Ecto neural progenitor cell (in vitro differentiated cells): ENCODE results near the gene PGLYRP1.

Experiments used
- DNase-seq: peaks from one replicate; pipeline ENCODE4 v3.0.0-alpha.2; 2018; ENCODE audit warnings: low spot score

Gene PGLYRP1

GRCh38 chr19:46000491-46001246, 22.2 kb downstream of the PGLYRP1 start:
- peak; percentile 73 for DNase-seq

DNA sequence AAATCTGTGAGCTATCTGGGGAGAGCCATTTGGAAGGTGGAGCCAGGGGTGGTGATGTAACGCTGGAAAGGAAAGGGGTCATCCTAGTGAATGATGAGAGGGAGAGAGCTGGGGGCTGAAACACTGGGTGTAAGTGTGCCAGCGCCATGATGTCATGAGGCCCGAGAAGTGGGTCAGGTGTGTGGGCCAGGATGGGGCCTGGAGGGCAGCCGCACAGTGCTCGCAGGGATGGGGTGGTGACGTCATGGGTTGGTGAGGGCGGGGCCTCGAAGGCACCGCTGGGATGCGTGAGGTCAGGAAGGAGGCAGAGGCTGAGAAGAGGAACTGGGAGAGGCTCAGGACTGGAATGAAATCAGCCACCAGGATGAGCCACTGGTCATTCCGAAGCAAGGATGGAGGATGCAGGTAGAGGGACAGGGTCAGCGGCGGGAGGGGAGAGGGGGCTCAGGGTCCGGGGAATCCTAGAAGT, 23.2 kb downstream of the PGLYRP1 start:
- peak; percentile 73 for DNase-seq

DNA sequence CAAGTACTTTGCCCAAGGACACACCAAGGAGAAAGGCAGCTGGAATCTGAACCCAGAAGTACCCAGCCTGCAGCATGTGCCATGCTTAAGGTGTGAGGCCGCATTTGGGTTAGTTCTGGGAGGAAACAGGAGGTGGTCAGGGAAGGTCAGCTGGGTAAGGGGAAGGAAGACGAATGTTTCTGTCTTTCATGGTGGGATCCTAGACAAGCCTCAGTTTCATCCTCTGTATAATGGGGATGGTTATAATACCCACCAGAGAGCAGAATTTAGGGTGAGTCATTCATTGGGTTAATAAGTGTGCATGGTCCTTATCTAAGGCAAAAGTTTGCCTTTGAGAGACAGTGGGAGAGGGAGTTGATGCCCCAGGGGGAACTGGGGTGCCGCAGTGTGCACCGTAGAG, 24.0 kb downstream of the PGLYRP1 start:
- no peak for DNase-seq

GRCh38 chr19:45996933-45997332, 25.9 kb downstream of the PGLYRP1 start:
- no peak for DNase-seq

GRCh38 chr19:45995715-45996385, 27.0 kb downstream of the PGLYRP1 start:
- no peak for DNase-seq

DNA sequence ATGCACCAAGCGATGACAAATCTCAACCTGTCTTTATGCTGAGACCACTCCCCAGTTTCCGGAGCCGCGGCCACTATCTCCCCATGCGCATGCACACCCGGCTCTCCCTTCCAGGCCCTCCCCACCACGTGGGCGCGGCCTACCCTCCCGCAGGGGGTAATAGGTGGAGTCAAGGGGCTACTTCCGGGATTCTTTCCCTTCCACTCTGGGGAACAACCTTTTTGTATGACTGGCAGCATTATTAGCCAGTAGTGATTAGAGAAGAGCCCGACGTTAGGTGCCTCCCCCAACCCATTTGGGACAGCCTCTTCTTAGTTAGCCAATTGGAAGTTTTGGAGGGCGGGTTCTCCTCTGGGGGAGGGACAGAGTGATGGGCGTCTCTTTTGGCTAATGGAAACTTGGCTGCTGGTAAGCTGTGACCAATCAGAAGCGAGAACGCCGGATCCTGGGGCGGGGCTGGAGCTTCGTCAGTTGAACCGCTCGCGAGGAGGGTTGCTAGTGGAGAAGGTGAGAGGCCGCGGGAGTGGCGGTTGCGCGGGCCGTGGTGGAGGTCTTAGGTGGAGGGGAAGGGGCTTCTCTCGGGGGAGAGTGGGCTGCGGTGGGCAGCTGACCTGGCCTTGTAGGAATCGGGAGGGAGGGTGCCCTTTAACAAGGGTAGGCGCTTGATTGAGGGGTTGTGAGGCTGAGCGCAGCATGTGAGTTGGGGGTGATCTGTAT, 27.7 kb downstream of the PGLYRP1 start, which contains the start of gene CCDC61:
TSS of gene CCDC61 (plus strand) at position 470 of the 717 bp plus-strand sequence. CDS start 7,552 bp downstream, outside the sequence.
- peak; percentile 97 for DNase-seq

DNA sequence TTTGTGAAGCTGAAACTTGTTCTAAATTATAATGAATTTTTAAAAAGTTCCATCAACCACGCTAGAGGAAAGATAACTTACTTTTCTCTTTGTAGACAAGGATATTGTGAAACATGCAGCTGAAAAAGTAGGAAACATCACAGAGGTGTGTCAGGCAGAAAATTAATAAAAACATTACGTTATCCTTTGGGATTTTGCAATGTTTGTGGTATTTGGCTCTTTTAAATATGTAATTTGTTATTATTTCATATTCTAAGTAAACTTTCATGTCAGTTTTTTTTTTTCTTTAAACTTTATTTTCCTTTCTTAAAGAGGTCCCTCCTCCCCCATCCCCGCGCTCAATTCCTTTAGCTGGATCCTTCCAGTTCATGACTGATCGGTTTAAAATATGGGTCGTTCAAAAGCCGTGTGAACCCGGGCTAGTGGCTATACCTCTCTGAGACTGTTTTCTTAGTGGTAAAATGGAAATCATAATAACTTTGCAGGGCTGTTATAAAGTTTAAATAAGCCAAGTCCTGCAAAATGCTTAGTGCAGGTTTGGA, 28.3 kb downstream of the PGLYRP1 start:
- DNase-seq = no peak

GRCh38 chr19:45990113-45990728, 32.6 kb downstream of the PGLYRP1 start:
- no peak for DNase-seq

DNA sequence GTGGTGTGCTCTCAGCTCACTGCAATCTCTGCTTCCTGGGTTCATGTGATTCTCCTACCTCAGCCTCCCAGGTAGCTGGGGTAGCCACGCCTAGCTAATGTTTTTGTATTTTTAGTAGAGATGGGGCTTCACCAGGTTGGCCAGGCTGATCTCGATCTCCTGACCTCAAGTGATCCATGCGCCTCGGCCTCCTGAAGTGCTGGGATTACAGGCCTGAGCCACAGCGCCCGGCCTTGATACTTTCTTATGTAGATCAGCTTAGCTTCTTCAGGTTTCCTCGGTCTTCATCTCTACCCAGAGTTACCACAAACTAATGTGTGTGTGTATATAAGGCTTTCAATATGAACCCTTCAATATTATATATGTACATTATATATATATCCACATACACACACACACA, 37.5 kb downstream of the PGLYRP1 start:
- no peak for DNase-seq

GRCh38 chr19:45981350-45981749, 41.5 kb downstream of the PGLYRP1 start:
- no peak for DNase-seq

- DNase-seq = no peak
These were observed 44.7 kb downstream of the PGLYRP1 start for GRCh38 chr19:45978156-45978555.

- DNase-seq = peak; percentile 66
These were observed 46.7 kb downstream of the PGLYRP1 start for GRCh38 chr19:45976178-45976577.

DNA sequence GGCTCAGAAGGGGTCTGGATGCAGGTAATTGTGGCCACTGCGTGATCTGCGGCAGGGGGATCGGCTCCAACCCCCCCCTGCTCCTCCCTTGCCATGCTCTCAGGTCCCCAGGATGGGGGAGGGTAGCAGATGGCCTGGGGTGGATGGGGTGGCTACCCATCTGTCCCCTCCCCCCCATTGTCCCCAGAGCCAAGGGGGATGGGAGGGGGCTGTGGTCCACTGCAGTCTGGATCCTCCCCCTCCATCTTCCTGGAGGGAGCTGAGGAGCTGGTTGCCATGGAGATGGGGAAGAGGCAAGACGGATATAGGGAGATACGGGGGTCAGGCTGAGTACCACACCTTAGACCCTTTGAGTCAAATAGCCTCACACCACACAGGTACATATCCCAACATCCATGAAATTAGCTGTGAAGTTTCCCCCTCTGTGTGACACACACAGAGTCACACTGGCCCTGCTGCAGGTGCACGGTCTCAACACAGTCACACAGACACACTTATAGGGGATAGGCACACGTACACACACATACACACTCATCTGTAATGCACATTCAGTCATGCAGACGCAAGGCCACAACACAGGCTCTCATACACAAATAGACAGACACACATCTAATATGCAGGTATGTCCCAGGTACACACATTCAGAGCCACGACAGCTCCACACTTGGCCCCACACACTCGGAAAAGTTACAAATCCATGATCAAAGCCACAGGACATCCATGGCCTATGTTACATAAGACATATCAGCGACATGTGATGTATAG, 47.4 kb downstream of the PGLYRP1 start:
- DNase-seq = no peak

DNA sequence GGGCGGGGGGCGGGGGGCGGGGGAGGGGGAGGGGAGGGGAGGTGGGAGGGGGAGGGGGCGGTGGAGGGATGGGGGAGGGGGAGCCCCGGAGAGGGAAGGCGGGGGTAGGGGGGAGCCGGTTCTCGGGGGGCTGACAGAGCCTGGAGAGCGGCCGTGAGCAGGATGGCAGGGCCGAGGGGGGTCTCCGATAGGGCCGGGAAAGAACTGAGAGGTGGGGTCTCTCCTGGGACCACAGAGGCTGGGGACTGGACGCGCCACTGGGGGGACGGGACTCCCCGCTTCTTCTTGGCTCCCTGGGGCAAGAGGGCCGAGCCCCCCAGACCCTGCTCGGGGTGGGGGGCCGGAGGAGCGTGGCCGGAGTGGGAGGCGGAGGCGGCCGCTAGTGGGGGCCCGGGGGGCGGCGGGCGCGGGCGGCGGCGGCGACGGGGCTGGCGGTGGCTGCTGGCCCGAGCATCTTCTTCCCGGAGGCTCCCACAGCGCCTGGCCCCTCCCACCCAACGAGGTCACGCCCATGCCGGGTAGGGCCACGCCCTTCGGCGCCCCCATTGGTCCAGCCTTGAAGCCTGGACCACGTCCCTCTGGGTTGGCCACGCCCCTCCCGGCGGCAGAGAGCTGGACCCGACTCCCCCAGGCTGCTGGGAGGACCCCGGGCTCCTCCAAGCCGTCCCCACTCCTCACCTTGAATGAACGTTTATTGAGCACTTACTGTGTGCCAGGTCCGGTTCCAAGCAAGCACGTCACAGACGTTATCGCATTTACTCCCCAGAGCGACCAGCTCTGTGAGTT, 49.1 kb downstream of the PGLYRP1 start, which contains the start of gene NOVA2:
TSS of gene NOVA2 (minus strand) at position 313 of the 786 bp plus-strand sequence. CDS start 514 bp downstream, outside the sequence.
- DNase-seq = peak; percentile 96

GRCh38 chr19:45972947-45973540, 49.8 kb downstream of the PGLYRP1 start:
- peak; percentile 66 for DNase-seq

- DNase-seq = peak; percentile 53
These were observed 50.5 kb downstream of the PGLYRP1 start for GRCh38 chr19:45972081-45972946.

DNA sequence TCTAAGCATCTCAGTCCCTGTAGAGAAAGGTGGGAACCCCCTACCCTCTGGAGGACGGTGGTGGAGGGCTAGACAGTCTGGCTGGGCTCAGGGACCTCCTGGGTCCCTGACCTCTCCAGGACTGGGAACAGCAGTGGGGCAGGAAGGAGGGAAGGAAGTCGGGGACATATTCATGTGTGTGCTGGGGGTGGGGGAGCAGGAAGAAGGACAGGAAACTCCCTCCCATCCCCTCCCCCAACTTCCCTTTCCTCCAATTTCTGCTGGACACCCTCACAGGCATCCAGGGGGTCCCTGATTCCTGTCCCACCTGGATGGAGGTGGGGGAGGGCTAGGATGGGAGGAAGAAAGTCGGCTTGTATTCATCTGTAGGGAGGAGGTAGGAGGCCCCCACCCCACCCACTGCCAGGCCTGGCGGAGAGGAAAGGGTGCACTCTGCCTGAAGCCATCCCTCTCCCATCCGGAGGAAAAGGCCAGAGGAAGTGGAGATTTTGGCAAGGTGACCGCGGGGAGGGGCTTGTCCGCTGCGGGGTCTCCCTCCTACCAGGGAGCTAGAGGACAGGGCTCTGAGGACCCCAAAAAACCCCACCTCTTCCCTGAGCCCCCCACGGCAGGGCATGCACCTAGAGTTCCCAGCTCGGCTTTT, 51.5 kb downstream of the PGLYRP1 start:
- DNase-seq = no peak

GRCh38 chr19:45969676-45970075, 53.2 kb downstream of the PGLYRP1 start:
- no peak for DNase-seq
